Thyroid gland (tissue), 4 donors: ENCODE results near the gene MNT.
A peak's percentile ranks its signal among the peaks of the same experiment; 100 is the strongest.

ENCODE experiments used
- CTCF ChIP-seq, 6 experiments: fragments of 200-600 bp in 3 of 6; fragments of 450-650 bp in 3 of 6; sonication (generic) in 3 of 6; IDR thresholded peaks; one replicate each; pipeline ENCODE4 v1.5.1; 2016 to 2019; ENCODE audit warnings: antibody characterized with exemption in 6 of 6, mild to moderate bottlenecking in 2 of 6, inconsistent platforms in 1 of 6, moderate library complexity in 1 of 6
- POLR2A ChIP-seq, 2 donors: fragments of 450-650 bp; IDR thresholded peaks; one replicate each; pipeline ENCODE4 v1.6.1; 2017; ENCODE audit warnings: antibody characterized with exemption in 2 of 2, mild to moderate bottlenecking in 2 of 2, moderate library complexity in 1 of 2

- TF ChIP-seq CTCF (IDR thresholded peaks at IDR 0.05) (peak in 1 of 6 experiments; percentile 1), POLR2A (IDR thresholded peaks at IDR 0.05) (peak; percentile 38 to 84)
Observed at GRCh38 chr17:2393174-2393953, 7.5 kb downstream of the MNT start.
